ENCODE results near the gene LY9.

GRCh38 chr1:160836561-160836960 is 40.6 kb downstream of the LY9 start:
- TF ChIP-seq CTCF (IDR thresholded peaks at IDR 0.05; ENCODE audit: low read depth, low read length) (no peak), POLR2A (IDR thresholded peaks at IDR 0.05; ENCODE audit: extremely low read depth, insufficient read length) (no peak)

Data from NB4 (cell line).